Activated CD4-positive, alpha-beta T cell treated with anti-CD3 and anti-CD28 coated beads, Interleukin-2, amount 10 ng/mL, durations not matched to agents 7 days and 5 days (primary cell): ENCODE data around the gene PPA2. TPM values are rescaled to one million over a fixed set of nuclear protein-coding genes. Genes with fewer than 3 reads are reported as not detected.

Experiments used
- CTCF ChIA-PET: fragments of 350-600 bp; sonication (Branson Sonifier 250); formaldehyde crosslinking; loops from one replicate; lab custom pipeline; 2021; ENCODE audit warnings: antibody characterized with exemption; lab: Charles Lee
- POLR2A ChIA-PET: fragments of 350-600 bp; sonication (Branson Sonifier 250); formaldehyde crosslinking; loops from one replicate; lab custom pipeline; 2021; ENCODE audit warnings: antibody characterized with exemption; lab: Charles Lee
- DNase-seq: peaks from one replicate; pipeline ENCODE4 v3.0.0-alpha.2; 2020
- H3K27ac Mint-ChIP-seq: one replicate; pipeline ENCODE4 v1.8.0; 2021; ENCODE audit warnings: mild to moderate bottlenecking, moderate library complexity, mixed read lengths
- H3K27me3 Mint-ChIP-seq: one replicate; pipeline ENCODE4 v1.8.0; 2021; ENCODE audit warnings: mixed read lengths
- H3K36me3 Mint-ChIP-seq: one replicate; pipeline ENCODE4 v1.8.0; 2021; ENCODE audit warnings: low read depth, mixed read lengths
- H3K4me1 Mint-ChIP-seq: one replicate; pipeline ENCODE4 v1.8.0; 2021; ENCODE audit warnings: mixed read lengths
- H3K4me3 Mint-ChIP-seq: one replicate; pipeline ENCODE4 v1.8.0; 2021; ENCODE audit warnings: mild to moderate bottlenecking, moderate library complexity, mixed read lengths
- H3K9me3 Mint-ChIP-seq: one replicate; pipeline ENCODE4 v1.8.0; 2021; ENCODE audit warnings: mixed read lengths
- total RNA-seq, 2 experiments: library from RNA; stranded (reverse); gene quantifications; one replicate each; pipeline ENCODE4 v1.2.3, GENCODE V29; 2021

PPA2 gene
- total RNA-seq, 2 experiments from 2014 or later: 40.1 to 49.8 TPM

- Mint-ChIP-seq H3K4me1 (peaks cover 4% of the 10 kb centered on the region), H3K27ac (no peak overlapping the region), H3K27me3 (no peaks in the 10 kb centered on the region), H3K36me3 (no peaks in the 10 kb centered on the region), H3K9me3 (no peaks in the 10 kb centered on the region), H3K4me3 (no peak overlapping the region)
- no peak for DNase-seq
- ChIA-PET CTCF (interaction anchor here (0.9 kb wide), 1 partner anchor 15 kb away, joined by 3 read pairs; no protein-coding TSS in a partner anchor), POLR2A (interaction anchor here (0.5 kb wide), 1 partner anchor 82 kb away, joined by 3 read pairs; no protein-coding TSS in a partner anchor)
Observed at GRCh38 chr4:105327222-105327621, 146.6 kb downstream of the PPA2 start.

Other genes with a start within 250 kb of the PPA2 start
- gene ARHGEF38, start 78.6 kb upstream of the PPA2 start, total RNA-seq: not detected
- 10 to 100 TPM; 16.0 to 18.9 TPM for gene INTS12, start 234.6 kb upstream of the PPA2 start, total RNA-seq
- 10 to 100 TPM; 11.6 to 12.4 TPM for gene GSTCD, start 234.7 kb upstream of the PPA2 start, total RNA-seq